Stimulated activated CD8-positive, alpha-beta memory T cell treated with anti-CD3 and anti-CD28 coated beads, Interleukin-4, amount 100 ng/mL, for 48 hours (primary cell): ENCODE data around the gene RNF227.

Experiments
- DNase-seq: peaks from one replicate; pipeline ENCODE4 v3.0.0-alpha.2; 2020

The RNF227 gene

GRCh38 chr17:7929158-7930023 lies 13.3 kb upstream of the RNF227 start, which contains the start of gene KCNAB3:
TSS of gene KCNAB3 (minus strand) at chr17:7929856. CDS start at chr17:7929435, 421 bp downstream.
- peak; percentile 58 for DNase-seq

DNA sequence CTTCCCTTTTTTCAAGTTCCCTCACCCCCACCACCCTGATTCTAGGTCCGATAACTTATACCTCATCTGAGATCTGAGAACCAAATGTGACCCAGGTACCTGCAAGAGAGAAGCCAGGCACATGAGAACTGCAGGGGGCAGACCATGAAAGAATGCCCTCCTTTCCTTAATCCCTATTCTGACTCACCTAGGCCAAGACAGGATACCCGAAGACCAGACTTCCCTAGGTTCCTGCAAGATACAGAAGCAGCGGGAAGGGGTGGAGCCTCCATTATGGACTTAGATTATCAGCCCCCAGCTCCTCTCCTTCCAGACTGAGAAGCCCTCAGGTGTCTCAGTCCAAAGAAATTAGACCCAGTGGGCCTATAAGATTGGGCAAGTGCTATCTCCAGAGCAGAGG lies 11.5 kb upstream of the RNF227 start:
- DNase-seq: no peak

- peak; percentile 86 for DNase-seq
These were observed 6.9 kb upstream of the RNF227 start for GRCh38 chr17:7922845-7923628.

DNA sequence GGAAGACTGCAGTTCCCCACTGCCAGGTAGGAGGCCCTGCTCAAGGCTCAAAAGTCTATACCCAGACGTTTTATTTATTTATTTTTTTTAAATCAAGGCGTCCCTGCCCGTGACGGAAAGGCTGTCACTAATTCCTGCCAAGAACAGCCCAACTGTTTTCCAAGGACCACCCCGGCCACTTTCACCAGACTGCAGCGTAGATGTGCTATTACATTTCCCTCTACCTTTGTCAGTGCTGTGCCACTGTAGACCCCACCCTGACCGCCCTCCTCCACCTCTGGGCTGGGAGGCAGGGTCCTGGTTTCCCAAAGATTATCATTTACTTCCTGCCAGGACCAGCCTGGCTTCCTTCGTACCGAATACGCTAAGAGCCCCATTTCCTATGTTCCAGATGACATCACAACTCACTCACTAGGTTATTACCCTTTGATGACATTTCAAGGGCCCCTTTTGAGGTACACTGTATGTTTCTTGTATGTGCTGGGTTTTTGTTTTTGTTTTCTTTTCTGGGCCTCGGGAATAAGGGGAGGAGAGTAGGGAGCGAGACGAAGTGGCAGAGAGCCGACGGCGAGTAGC lies 6.3 kb upstream of the RNF227 start:
- DNase-seq: no peak

- no peak for DNase-seq
These were observed 719 bp upstream of the RNF227 start for GRCh38 chr17:7916808-7917207.

DNA sequence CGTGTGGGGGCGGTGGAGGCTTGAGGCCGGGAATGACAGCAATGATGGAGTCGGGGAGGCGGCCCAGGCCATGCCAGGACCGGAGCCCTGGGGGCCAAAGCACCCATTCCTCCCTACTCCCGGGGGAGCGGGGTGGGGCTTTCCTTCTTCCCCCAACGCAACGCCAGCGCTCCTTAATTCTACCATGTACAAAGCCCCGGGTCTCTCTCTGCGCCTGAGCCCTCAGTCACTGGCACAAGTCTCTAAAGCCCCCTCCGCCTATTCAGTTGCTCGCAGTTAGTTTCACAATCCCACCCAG lies 245 bp upstream of the RNF227 start:
- DNase-seq: no peak

- DNase-seq: no peak
These were observed 894 bp downstream of the RNF227 start for GRCh38 chr17:7915179-7915610.

DNA sequence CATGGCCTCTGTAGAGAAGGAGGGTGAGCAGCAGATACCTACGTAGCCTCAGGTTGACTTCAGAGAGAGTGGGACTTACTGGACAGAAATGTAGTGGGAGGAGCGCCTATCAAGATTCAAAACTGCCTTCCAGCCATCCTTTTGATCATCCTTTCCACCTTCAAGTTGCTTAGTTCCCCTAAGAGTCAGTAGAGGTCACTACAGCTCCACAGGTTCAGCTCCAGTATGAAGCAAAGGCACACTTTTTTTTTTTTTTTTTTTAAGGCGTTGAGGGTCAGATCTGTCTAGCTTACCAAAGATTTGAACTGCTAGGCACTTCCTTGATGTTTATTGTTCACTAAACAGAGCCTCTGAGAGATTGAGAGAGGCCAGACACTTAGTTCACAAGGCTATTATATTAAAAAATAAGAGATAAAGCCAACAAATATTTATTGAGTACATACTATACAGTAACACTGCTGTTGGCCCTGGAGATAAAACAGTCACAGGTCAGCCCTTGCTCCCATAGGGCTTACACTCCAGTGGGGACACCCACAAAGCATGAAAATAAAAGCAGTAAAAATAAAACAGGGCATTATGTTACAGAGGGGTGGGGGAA lies 3.1 kb downstream of the RNF227 start:
- no peak for DNase-seq

- no peak for DNase-seq
These were observed 5.0 kb downstream of the RNF227 start for GRCh38 chr17:7911116-7911515.

- DNase-seq: no peak
These were observed 5.4 kb downstream of the RNF227 start for GRCh38 chr17:7910711-7911110.

DNA sequence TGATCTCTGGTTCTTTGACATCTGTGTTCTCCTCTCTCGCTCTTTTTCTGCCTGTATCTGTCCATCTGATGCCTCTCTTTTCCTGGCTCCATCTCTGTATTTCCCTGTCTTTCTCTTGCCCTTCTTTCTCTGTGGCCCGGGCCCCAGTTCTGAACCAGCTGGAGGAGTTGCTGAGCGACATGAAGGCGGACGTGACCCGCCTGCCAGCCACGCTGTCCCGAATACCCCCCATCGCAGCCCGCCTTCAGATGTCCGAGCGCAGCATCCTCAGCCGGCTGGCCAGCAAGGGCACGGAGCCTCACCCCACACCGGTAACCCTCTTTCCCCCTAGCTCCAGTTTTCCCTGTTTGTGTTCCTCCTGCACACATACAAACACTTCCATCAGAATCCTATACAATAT lies 5.8 kb downstream of the RNF227 start:
- DNase-seq: no peak

- no peak for DNase-seq
These were observed 7.0 kb downstream of the RNF227 start for GRCh38 chr17:7909089-7909488.

GRCh38 chr17:7903154-7904103 lies 12.7 kb downstream of the RNF227 start:
- no peak for DNase-seq

- no peak for DNase-seq
These were observed 18.3 kb downstream of the RNF227 start for GRCh38 chr17:7897773-7898172.

DNA sequence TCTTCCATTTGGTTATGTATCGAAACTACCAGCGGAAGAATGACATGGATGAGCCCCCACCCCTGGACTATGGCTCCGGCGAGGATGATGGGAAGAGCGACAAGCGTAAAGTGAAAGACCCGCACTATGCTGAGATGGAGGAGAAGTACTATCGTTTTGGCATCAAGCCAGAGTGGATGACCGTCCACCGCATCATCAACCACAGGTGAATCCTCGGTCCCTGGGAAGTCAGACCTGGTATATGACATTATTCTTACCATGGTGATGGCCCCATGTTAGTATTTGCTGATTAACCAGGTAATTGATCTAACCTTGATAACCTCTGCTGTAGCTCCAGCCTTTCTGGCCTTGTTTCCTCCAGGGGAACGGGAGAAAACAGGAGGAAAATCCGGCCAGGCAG lies 19.0 kb downstream of the RNF227 start:
- DNase-seq: no peak

DNA sequence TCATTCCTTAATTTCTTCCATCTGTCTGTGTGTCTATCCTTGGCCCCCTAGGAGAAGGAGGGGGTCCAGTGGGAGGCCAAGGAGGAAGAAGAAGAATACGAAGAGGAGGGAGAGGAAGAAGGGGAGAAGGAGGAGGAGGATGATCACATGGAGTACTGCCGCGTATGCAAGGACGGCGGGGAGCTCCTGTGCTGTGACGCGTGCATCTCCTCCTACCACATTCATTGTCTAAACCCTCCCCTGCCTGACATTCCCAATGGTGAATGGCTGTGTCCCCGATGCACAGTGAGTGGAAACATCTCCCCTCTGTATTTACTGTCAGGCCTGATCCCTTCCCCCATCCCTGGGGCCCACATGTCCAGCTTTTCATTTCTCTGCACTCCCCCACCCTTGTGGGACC lies 21.2 kb downstream of the RNF227 start:
- no peak for DNase-seq

DNA sequence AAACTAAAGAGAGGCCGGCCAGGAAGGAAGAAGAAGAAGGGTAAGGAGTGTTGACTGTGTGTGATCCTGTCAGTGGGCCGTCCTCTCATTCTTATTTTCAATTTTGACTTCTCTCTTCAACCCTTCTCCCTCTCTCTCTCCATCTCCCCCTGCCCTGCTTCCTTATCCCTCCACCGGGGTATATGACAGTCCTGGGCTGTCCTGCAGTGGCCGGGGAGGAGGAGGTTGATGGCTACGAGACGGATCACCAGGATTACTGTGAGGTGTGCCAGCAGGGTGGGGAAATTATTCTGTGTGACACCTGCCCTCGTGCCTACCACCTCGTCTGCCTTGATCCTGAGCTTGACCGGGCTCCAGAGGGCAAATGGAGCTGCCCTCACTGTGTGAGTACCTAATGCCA lies 21.9 kb downstream of the RNF227 start:
- no peak for DNase-seq

GRCh38 chr17:7893187-7893880 lies 22.8 kb downstream of the RNF227 start:
- no peak for DNase-seq

DNA sequence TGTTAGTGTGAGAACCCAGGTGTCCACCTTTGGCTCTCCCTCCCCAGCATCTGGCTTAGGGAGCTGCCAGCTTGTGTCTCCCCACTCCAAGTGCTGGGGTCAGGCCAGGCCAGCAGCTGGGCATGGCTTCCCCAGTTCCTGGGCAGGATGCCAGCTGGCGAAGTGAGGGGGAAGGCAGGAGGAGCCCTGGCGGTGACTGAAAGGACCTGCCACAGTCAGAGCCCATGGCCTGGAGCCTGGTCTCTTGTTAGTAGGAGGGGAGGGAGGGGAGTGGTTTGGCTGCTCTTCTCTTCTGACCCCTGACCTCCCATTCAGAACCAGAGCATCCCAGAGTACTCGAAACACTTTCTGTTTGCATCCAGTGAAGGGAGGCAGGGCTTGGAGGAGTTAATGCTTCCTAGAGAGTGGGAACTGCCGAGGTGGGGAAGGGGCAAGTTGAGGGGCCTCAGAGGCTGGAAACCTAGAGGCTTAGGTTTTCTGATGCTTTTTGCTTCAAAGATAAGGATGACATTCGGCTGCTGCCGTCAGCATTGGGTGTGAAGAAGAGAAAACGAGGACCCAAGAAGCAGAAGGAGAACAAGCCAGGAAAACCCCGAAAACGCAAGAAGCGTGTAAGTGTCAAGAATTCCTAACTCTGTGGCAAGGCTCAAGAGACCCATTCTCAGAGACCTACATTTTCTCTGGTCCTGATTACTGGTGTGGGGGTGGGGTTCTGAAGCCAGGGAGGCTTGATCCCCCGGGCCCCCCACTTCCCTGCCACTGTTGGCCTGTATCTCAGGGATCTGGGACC lies 26.7 kb downstream of the RNF227 start:
- DNase-seq: peak; percentile 62

- peak; percentile 77 for DNase-seq
These were observed 27.7 kb downstream of the RNF227 start, which contains the start of gene CHD3 for GRCh38 chr17:7888184-7888920. TSS of gene CHD3 (plus strand) at chr17:7888789. CDS start at chr17:7889001, 212 bp downstream.
